RWPE1 (cell line): ENCODE measurements around the gene ZNF679.
"Not testable (repeated sequence)": the region's sequence is repeated elsewhere in the genome, so short reads cannot be mapped to it uniquely, and the experiment has no call there.

ENCODE experiments used
- CTCF ChIA-PET: fragments of 350-600 bp; sonication (Branson Sonifier 250); formaldehyde crosslinking; extraction: SDS; loops from one replicate; lab custom pipeline; 2021; lab: Yijun Ruan, JAX
- POLR2A ChIA-PET: fragments of 400-600 bp; formaldehyde crosslinking; extraction: SDS; loops from one replicate; lab custom pipeline; 2020; ENCODE audit warnings: antibody characterized with exemption; ENCODE audit not compliant: low non-redundant PET; lab: Yijun Ruan, JAX
- DNase-seq: peaks from one replicate; pipeline ENCODE4 v3.0.0; 2012; ENCODE audit warnings: low spot score
- H3K27ac ChIP-seq: fragments of 450-650 bp; 2 replicates; pipeline ENCODE4 v1.5.1; 2017
- CTCF ChIP-seq: fragments of 450-650 bp; conservative IDR thresholded peaks from 2 replicates; pipeline ENCODE4 v1.5.1; 2017; ENCODE audit warnings: low read depth, mild to moderate bottlenecking

Gene ZNF679

DNA sequence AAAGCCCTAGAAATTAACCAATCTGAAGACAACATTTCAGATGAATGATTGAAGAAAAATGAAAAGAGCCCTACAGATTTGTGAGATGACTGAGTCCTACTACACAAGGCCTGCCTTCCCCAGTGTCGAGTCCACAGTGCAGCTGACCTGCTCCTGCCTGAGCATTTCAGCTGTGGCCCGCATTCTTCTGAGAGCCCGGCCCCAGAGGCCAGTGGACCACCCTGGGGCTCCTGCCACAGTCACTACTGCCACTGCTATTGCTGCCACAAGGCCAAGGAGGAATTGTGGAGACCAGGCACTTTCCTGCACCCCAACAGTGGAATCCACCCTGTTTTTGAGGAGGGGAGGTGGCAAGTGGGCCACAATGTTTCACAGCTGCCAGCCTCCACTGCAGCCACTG lies 40.9 kb upstream of the ZNF679 start:
- H3K27ac ChIP-seq = no peak overlapping the region
- ChIA-PET POLR2A (no interaction called here), CTCF (interaction anchor here (0.6 kb wide), 1 partner anchor 9 kb away, joined by 4 read pairs; no protein-coding TSS in a partner anchor)
- no peak for DNase-seq
- TF ChIP-seq CTCF = no peak

GRCh38 chr7:64192148-64192704 lies 36.0 kb upstream of the ZNF679 start:
- H3K27ac ChIP-seq = no peak overlapping the region
- ChIA-PET CTCF (no interaction called here), POLR2A (no interaction called here)
- no peak for TF ChIP-seq CTCF
- no peak for DNase-seq

DNA sequence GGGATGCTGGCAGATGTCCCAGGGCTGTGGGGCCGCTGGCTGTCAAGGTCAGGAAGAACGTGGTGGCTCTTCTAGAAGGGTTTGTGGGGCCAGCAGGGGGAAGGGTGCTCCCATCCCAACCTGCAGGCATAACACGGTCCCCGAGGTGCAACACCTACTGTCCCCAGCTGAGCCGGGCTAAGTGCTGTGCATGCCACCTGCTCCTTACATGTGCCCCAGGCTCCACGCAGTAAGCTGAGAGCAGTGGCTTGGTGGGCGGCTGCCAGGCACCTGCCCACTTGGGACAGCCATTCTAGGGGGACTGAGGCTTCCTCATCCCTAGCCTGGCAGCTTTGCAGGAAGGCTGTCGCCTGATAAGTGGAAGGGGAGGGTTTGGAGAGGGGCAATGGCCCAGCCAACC lies 35.5 kb upstream of the ZNF679 start:
- H3K27ac ChIP-seq = no peak overlapping the region
- ChIA-PET POLR2A (no interaction called here), CTCF (no interaction called here)
- DNase-seq = no peak
- no peak for TF ChIP-seq CTCF

GRCh38 chr7:64206903-64207302 lies 21.4 kb upstream of the ZNF679 start, which contains the start of gene ZNF735:
TSS of gene ZNF735 (plus strand) at chr7:64207203. CDS start at chr7:64207203, 0 bp downstream.
- POLR2A ChIA-PET = no interaction called here
- no peak for DNase-seq
- no peak within 1 kb of the TSS for H3K27ac ChIP-seq
- TF ChIP-seq CTCF = no peak
- CTCF ChIA-PET = no interaction called here

DNA sequence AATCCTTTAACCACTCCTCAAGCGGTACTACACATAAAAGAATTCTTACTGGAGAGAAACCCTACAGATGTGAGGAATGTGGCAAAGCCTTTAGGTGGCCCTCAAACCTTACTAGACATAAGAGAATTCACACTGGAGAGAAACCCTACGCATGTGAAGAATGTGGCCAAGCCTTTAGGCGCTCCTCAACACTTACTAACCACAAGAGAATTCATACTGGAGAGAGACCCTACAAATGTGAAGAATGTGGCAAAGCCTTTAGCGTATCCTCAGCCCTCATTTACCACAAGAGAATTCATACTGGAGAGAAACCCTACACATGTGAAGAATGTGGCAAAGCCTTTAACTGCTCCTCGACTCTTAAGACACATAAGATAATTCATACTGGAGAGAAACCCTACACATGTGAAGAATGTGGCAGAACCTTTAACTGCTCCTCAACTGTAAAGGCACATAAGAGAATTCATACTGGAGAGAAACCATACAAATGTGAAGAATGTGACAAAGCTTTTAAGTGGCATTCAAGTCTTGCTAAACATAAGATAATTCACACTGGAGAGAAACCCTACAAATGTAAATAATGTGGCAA lies 8.5 kb upstream of the ZNF679 start:
- DNase-seq, POLR2A ChIA-PET, CTCF ChIA-PET, H3K27ac ChIP-seq: not testable (repeated sequence)

DNA sequence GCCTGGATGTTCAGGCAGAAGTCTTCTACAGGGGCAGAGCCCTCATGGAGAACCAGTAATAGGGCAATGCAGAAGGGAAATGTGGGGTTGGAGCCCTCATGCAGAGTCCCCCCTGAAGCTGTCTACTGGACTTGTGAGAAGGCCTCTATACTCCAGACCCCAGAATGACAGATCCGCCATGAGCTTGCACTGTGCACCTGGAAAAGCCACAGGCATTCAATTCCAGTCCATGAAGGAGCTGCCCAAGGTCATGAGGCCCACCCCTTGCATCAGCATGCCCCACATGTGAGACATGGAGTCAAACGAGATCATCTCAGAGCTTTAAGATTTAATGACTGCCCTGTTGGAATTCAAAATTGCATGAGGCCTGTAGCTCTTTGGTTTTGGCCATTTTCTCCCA lies 4.9 kb upstream of the ZNF679 start:
- no peak overlapping the region for H3K27ac ChIP-seq
- no peak for TF ChIP-seq CTCF
- DNase-seq = no peak
- CTCF ChIA-PET = no interaction called here
- POLR2A ChIA-PET = no interaction called here

DNA sequence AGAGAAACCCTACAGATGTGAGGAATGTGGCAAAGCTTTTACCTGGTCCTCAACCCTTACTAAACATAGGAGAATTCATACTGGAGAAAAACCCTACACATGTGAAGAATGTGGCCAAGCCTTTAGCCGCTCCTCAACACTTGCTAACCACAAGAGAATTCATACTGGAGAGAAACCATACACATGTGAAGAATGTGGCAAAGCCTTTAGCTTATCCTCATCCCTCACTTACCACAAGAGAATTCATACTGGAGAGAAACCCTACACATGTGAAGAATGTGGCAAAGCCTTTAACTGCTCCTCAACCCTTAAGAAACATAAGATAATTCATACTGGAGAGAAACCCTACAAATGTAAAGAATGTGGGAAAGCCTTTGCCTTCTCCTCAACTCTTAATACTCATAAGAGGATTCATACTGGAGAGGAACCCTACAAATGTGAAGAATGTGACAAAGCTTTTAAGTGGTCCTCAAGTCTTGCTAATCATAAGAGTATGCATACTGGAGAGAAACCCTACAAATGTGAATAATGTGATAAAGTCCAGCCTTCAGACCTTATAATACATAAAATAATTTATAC lies 38.2 kb downstream of the ZNF679 start:
- ChIA-PET CTCF (no interaction called here), POLR2A (no interaction called here)
- no peak overlapping the region for H3K27ac ChIP-seq
- no peak for DNase-seq
- TF ChIP-seq CTCF = no peak
